PC-3 (cell line): ENCODE results near the gene OXT. TPM values are rescaled to one million over a fixed set of nuclear protein-coding genes. Genes with fewer than 3 reads are reported as not detected.

Source experiments
- ATAC-seq: fragments of 200-7000 bp; cut with Tn5 transposase; 2 replicates; pipeline ENCODE4 v1.9.1; 2020; ENCODE audit warnings: mild to moderate bottlenecking, moderate library complexity
- BruUV-seq: library from RNA; stranded (reverse); fragments of 400-500 nt; replicated peaks from 2 replicates; lab custom pipeline; 2021; lab: Mats Ljungman, UMichigan
- CTCF ChIA-PET: fragments of 300-600 bp; sonication (Branson Sonifier 250); formaldehyde crosslinking; loops from one replicate; lab custom pipeline; 2022; ENCODE audit warnings: antibody characterized with exemption; lab: Charles Lee
- POLR2A ChIA-PET: fragments of 300-600 bp; sonication (Branson Sonifier 250); formaldehyde crosslinking; loops from one replicate; lab custom pipeline; 2022; ENCODE audit warnings: antibody characterized with exemption; ENCODE audit not compliant: unreplicated experiment; lab: Charles Lee
- DNase-seq: peaks from one replicate; pipeline ENCODE4 v3.0.0-alpha.2; 2015
- H2AFZ ChIP-seq: fragments of 300-600 bp; sonication (generic); 2 replicates; pipeline ENCODE4 v1.6.0; 2016; ENCODE audit warnings: antibody characterized with exemption, low read length
- H3F3A ChIP-seq: fragments of 300-600 bp; sonication (generic); one replicate; pipeline ENCODE4 v1.6.0; 2017; ENCODE audit warnings: antibody characterized with exemption, low read length, control low read depth, mild to moderate bottlenecking; ENCODE audit not compliant: unreplicated experiment
- H3K27ac ChIP-seq: fragments of 300-600 bp; sonication (generic); 2 replicates; pipeline ENCODE4 v1.5.1; 2016; ENCODE audit warnings: mild to moderate bottlenecking, low read length
- H3K27me3 ChIP-seq: fragments of 300-600 bp; sonication (generic); 2 replicates; pipeline ENCODE4 v1.6.1; 2016; ENCODE audit warnings: low read length, mixed read lengths
- H3K36me3 ChIP-seq: fragments of 300-600 bp; sonication (generic); 2 replicates; pipeline ENCODE4 v1.6.1; 2016; ENCODE audit warnings: low read depth, mixed run types, low read length, mixed read lengths
- H3K4me1 ChIP-seq: fragments of 300-600 bp; sonication (generic); 2 replicates; pipeline ENCODE4 v1.5.1; 2016; ENCODE audit warnings: low read length; ENCODE audit not compliant: insufficient read depth
- H3K4me2 ChIP-seq: fragments of 300-600 bp; sonication (generic); 2 replicates; pipeline ENCODE4 v1.6.0; 2016; ENCODE audit warnings: low read length
- H3K4me3 ChIP-seq: fragments of 300-600 bp; sonication (generic); 2 replicates; pipeline ENCODE4 v1.5.1; 2016; ENCODE audit warnings: mild to moderate bottlenecking, low read length, mixed read lengths
- H3K79me2 ChIP-seq: fragments of 300-600 bp; sonication (generic); 2 replicates; pipeline ENCODE4 v1.6.1; 2017; ENCODE audit warnings: low read length, mixed read lengths
- H3K9ac ChIP-seq: fragments of 300-600 bp; sonication (generic); 2 replicates; pipeline ENCODE4 v1.6.0; 2016; ENCODE audit warnings: mild to moderate bottlenecking, low read length
- H3K9me2 ChIP-seq: fragments of 300-600 bp; sonication (generic); replicated peaks from 2 replicates; pipeline ENCODE4 v1.6.1; 2016; ENCODE audit warnings: mixed run types, low read length, mixed read lengths
- H3K9me3 ChIP-seq: fragments of 300-600 bp; sonication (generic); 2 replicates; pipeline ENCODE4 v1.6.1; 2016; ENCODE audit warnings: low read length, mixed read lengths
- H4K20me1 ChIP-seq: fragments of 300-600 bp; sonication (generic); 2 replicates; pipeline ENCODE4 v1.6.1; 2016; ENCODE audit warnings: low read length, mixed read lengths
- CTCF ChIP-seq: fragments of 300-600 bp; sonication (generic); conservative IDR thresholded peaks from 2 replicates; pipeline ENCODE4 v1.5.1; 2017; ENCODE audit warnings: antibody characterized with exemption, low read depth, mild to moderate bottlenecking, low read length
- EZH2 ChIP-seq: fragments of 300-600 bp; sonication (generic); IDR thresholded peaks from one replicate; pipeline ENCODE4 v1.6.1; 2017; ENCODE audit warnings: antibody characterized with exemption, mild to moderate bottlenecking, low read length; ENCODE audit not compliant: unreplicated experiment
- EZH2phosphoT487 ChIP-seq: fragments of 300-600 bp; sonication (generic); IDR thresholded peaks from 2 replicates; pipeline ENCODE4 v1.6.1; 2018; ENCODE audit warnings: mild to moderate bottlenecking, antibody characterized with exemption, low read length, borderline replicate concordance
- intact Hi-C: fragments of 100-400 bp; cut with micrococcal nuclease; formaldehyde crosslinking; loops from 2 replicates; pipeline ENCODE4 v1.9.0; 2023
- total RNA-seq: library from RNA; depleted of rRNA; stranded (reverse); fragments of >200 nt; gene quantifications from 2 replicates; pipeline ENCODE4 v1.2.3, GENCODE V29; 2014

The OXT gene
- total RNA-seq, 1 experiment from 2014 or later = not detected

DNA sequence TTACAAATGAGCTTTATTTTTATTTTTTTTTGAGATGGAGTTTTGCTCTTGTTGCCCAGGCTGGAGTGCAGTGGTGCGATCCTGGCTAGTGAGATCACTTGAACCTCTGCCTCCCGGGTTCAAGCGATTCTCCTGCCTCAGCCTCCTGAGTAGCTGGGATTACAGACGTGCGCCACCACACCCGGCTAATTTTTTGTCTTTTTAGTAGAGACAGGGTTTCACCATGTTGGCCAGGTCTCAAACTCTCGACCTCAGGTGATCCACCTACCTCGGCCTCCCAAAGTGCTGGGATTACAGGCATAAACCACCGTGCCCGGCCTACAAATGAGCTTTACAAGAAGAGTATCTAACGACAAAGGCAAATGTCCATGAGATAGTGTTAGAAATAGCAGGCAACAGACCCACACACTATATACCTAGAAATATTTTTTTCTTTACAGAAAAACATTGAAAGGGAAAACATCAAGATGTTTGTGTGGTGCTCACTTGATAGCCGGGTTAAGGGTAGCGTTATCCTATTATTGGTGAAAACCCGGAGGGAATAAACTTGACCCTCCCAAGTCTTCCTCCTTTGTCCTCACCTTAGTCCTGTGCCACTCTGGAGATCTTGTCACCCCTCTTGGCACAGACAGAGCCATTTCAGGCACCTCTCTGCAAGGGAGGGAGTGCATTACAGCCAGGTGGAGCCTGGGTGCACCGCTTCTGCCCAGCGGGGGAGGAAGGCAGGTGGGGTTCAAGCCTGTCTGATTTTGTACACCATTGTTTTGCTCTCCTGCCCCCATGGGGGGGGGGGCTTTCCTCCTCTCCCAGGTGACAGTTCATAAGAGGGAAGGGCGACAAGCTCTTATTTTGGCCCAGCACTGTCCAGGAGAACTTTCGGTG is 34.1 kb downstream of the OXT start:
- H3K4me2 ChIP-seq = no peak overlapping the region
- H3K36me3 ChIP-seq = no peaks in the 10 kb centered on the region
- H3F3A ChIP-seq = no peaks in the 10 kb centered on the region
- intact Hi-C loops = no loop called here
- POLR2A ChIA-PET = interaction anchor here (0.5 kb wide), 1 partner anchor 39 kb away, joined by 4 read pairs; no protein-coding TSS in a partner anchor
- H2AFZ ChIP-seq = no peak overlapping the region
- H3K4me3 ChIP-seq = no peak overlapping the region
- H3K9me3 ChIP-seq = no peaks in the 10 kb centered on the region
- H3K9me2 ChIP-seq = no peaks in the 10 kb centered on the region
- no peak for TF ChIP-seq CTCF
- TF ChIP-seq EZH2 = no peak
- TF ChIP-seq EZH2phosphoT487 = no peak
- CTCF ChIA-PET = interaction anchor here (0.6 kb wide), 1 partner anchor 29 kb away, joined by 3 read pairs; no protein-coding TSS in a partner anchor
- H3K27me3 ChIP-seq = no peaks in the 10 kb centered on the region
- ATAC-seq = no peak
- no TSS peak for BruUV-seq
- no peak overlapping the region for H3K9ac ChIP-seq
- no peaks in the 10 kb centered on the region for H3K4me1 ChIP-seq
- H3K27ac ChIP-seq = no peak overlapping the region
- no peaks in the 10 kb centered on the region for H3K79me2 ChIP-seq
- no peaks in the 10 kb centered on the region for H4K20me1 ChIP-seq
- DNase-seq = no peak

DNA sequence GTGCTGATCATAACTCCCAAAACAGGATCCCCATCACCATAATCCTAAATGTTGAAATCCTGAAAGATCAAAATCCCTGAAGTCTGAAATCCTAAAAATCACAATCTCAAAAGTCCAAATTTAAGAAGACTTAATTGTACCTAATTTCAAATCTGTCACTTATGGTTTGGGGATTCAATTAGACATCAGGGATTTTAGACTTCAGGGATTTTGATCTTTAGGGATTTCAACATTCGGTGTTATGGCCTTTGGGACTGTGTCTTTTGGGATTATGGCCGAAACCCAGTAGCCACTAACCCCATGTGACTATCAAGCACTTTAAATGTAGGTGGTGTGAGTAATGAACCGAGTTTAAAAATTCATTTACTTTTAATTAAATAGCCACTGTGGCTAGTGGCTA is 34.8 kb downstream of the OXT start:
- H3K9me3 ChIP-seq = no peaks in the 10 kb centered on the region
- H3K9ac ChIP-seq = no peak overlapping the region
- no peak overlapping the region for H3K4me2 ChIP-seq
- no peaks in the 10 kb centered on the region for H3K79me2 ChIP-seq
- no peak overlapping the region for H3K4me3 ChIP-seq
- H3K9me2 ChIP-seq = no peaks in the 10 kb centered on the region
- ChIA-PET CTCF (no interaction called here), POLR2A (interaction anchor here (0.5 kb wide), 1 partner anchor 38 kb away, joined by 4 read pairs; no protein-coding TSS in a partner anchor)
- H3K36me3 ChIP-seq = no peaks in the 10 kb centered on the region
- TF ChIP-seq EZH2 = no peak
- TF ChIP-seq CTCF = no peak
- TF ChIP-seq EZH2phosphoT487 = no peak
- H3K4me1 ChIP-seq = no peaks in the 10 kb centered on the region
- intact Hi-C loops = no loop called here
- H4K20me1 ChIP-seq = no peaks in the 10 kb centered on the region
- DNase-seq (no peak), ATAC-seq (no peak)
- no peak overlapping the region for H2AFZ ChIP-seq
- no TSS peak for BruUV-seq
- H3K27me3 ChIP-seq = no peaks in the 10 kb centered on the region
- no peaks in the 10 kb centered on the region for H3F3A ChIP-seq
- no peak overlapping the region for H3K27ac ChIP-seq
